Ishikawa (cell line): Measurements from ENCODE around the gene BCAT1.
A peak's percentile ranks its signal among the peaks of the same experiment; 100 is the strongest.

Source experiments
- CEBPB ChIP-seq: IDR thresholded peaks from 2 replicates; pipeline ENCODE4 v1.6.1; 2012
- CREB1 ChIP-seq: IDR thresholded peaks from 2 replicates; pipeline ENCODE4 v1.6.1; 2012; ENCODE audit warnings: low read depth
- EGR1 ChIP-seq: IDR thresholded peaks from 2 replicates; pipeline ENCODE4 v1.6.1; 2012
- EP300 ChIP-seq: IDR thresholded peaks from 2 replicates; pipeline ENCODE4 v1.6.1; 2012; ENCODE audit warnings: borderline replicate concordance
- FOXM1 ChIP-seq: IDR thresholded peaks from 2 replicates; pipeline ENCODE4 v1.6.1; 2012; ENCODE audit warnings: low read depth, borderline replicate concordance
- NFIC ChIP-seq: IDR thresholded peaks from 2 replicates; pipeline ENCODE4 v1.6.1; 2012
- RAD21 ChIP-seq: IDR thresholded peaks from 2 replicates; pipeline ENCODE4 v1.6.1; 2012; ENCODE audit warnings: low read depth
- TAF1 ChIP-seq: IDR thresholded peaks from 2 replicates; pipeline ENCODE4 v1.6.1; 2012; ENCODE audit warnings: low read depth, mild to moderate bottlenecking
- TCF12 ChIP-seq: IDR thresholded peaks from 2 replicates; pipeline ENCODE4 v1.6.1; 2012; ENCODE audit warnings: low read depth
- TEAD4 ChIP-seq: IDR thresholded peaks from 2 replicates; pipeline ENCODE4 v1.6.1; 2012
- USF1 ChIP-seq: IDR thresholded peaks from 2 replicates; pipeline ENCODE4 v1.6.1; 2012
- YY1 ChIP-seq: IDR thresholded peaks from 2 replicates; pipeline ENCODE4 v1.6.1; 2012; ENCODE audit warnings: low read depth
- ZBTB7A ChIP-seq: IDR thresholded peaks from 2 replicates; pipeline ENCODE4 v1.6.1; 2012; ENCODE audit warnings: low read depth
- TF ChIP-seq, protein P1 (sequence below): IDR thresholded peaks from 2 replicates; pipeline ENCODE4 v1.6.1; 2012
- TF ChIP-seq, protein P2 (sequence below): IDR thresholded peaks from 2 replicates; pipeline ENCODE4 v1.6.1; 2012; ENCODE audit warnings: low read depth, mild to moderate bottlenecking

Gene BCAT1

DNA sequence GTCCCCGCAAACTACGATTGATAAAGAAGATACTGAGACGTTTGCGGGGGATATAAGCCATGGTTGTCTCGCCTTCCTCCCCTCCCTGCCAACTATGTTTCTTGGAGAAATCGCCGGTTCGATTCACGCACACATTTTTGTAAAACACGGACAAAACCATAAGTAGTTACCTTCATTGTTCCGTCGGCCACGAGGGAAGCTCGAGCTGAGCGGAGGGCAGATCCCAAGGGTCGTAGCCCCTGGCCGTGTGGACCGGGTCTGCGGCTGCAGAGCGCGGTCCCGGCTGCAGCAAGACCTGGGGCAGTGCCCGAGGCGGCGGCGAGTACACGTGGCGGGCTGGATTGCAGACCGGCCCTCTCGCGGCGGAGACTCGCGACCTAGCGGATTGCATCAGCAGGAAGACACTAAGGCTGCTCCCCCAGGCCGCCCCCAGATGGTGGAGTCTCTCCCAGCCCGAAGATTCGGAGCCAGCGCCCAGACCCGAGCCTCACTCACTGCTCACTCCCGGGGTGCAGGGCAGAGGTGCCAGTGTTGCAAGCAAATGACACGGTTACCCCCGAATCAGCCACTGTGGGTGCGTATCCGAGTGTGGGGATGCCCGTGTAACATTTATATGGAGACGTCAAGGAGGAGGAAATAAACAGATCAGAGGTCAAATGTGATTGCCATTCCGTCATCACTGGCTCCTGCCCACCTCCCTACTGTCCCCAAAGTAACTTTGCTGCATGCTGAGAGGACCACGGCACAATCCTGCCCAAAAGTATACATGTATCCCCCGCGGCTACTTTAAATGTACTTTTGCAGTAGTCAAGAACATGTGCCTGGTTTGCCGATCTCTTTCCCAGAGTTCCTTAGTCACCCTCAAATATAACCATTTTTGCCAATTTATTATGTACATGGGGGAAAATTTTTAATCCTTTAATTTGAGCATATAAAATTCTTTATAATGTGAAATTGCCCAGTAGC lies at the start of gene BCAT1:
BCAT1 (minus strand) TSS at position 345 of the 966 bp plus-strand sequence; CDS start at position 176, 169 bp downstream.
- TF ChIP-seq, protein P1, sequence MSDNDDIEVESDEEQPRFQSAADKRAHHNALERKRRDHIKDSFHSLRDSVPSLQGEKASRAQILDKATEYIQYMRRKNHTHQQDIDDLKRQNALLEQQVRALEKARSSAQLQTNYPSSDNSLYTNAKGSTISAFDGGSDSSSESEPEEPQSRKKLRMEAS = peak; percentile 85
- TF ChIP-seq TCF12 = no peak

GRCh38 chr12:24997970-24998582 lies 49.2 kb upstream of the BCAT1 start:
- TF ChIP-seq, protein P1 = no peak
- TF ChIP-seq TAF1 = no peak
- TF ChIP-seq ZBTB7A = no peak
- TF ChIP-seq EGR1 = no peak
- TF ChIP-seq USF1 = no peak
- TF ChIP-seq RAD21 = no peak
- TF ChIP-seq CEBPB = no peak

- no peak for TF ChIP-seq TCF12
- no peak for TF ChIP-seq EGR1
Observed at GRCh38 chr12:24997496-24997895, 48.6 kb upstream of the BCAT1 start.

- TF ChIP-seq CREB1 (no peak), USF1 (no peak), TEAD4 (no peak), ZBTB7A (no peak), TAF1 (no peak), EGR1 (no peak), FOXM1 (no peak)
- TF ChIP-seq, protein P2, sequence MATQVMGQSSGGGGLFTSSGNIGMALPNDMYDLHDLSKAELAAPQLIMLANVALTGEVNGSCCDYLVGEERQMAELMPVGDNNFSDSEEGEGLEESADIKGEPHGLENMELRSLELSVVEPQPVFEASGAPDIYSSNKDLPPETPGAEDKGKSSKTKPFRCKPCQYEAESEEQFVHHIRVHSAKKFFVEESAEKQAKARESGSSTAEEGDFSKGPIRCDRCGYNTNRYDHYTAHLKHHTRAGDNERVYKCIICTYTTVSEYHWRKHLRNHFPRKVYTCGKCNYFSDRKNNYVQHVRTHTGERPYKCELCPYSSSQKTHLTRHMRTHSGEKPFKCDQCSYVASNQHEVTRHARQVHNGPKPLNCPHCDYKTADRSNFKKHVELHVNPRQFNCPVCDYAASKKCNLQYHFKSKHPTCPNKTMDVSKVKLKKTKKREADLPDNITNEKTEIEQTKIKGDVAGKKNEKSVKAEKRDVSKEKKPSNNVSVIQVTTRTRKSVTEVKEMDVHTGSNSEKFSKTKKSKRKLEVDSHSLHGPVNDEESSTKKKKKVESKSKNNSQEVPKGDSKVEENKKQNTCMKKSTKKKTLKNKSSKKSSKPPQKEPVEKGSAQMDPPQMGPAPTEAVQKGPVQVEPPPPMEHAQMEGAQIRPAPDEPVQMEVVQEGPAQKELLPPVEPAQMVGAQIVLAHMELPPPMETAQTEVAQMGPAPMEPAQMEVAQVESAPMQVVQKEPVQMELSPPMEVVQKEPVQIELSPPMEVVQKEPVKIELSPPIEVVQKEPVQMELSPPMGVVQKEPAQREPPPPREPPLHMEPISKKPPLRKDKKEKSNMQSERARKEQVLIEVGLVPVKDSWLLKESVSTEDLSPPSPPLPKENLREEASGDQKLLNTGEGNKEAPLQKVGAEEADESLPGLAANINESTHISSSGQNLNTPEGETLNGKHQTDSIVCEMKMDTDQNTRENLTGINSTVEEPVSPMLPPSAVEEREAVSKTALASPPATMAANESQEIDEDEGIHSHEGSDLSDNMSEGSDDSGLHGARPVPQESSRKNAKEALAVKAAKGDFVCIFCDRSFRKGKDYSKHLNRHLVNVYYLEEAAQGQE = no peak
- TF ChIP-seq, protein P1 = no peak
Observed at GRCh38 chr12:24996820-24997219, 47.9 kb upstream of the BCAT1 start.

DNA sequence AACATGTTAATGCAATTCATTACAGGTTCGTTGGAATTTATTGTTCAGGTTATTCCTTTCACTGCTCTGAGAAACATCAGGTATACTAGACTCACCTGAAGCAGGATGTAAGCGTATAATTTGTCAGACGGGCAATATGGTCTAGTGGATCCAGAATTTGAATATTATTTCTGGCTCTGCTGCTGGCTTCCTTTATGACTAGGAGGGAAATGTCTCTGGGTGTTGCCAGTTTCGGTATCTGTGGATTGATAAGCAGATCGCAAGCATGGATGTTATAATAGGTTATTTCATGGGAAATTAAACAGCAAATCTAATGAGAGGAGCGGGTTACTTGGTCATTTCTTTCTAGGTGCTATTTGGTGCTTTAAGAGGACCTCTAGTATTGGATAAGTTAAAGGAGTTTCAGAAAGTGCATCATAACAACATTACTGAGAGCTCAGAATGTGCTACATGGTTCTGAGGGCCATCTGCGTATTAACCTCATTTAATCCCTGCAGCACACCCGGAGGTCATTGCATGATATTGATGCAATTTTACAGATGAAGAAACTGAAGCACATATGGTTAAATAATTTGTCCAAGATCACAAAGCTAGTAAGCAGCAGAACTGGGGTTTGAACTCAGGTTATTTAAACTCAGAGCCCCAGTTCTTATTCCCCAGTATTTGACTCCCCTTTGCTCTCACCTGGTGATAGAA lies 47.3 kb upstream of the BCAT1 start:
- TF ChIP-seq ZBTB7A = no peak
- TF ChIP-seq CREB1 = no peak
- TF ChIP-seq NFIC = no peak
- TF ChIP-seq USF1 = no peak
- TF ChIP-seq TAF1 = no peak
- TF ChIP-seq CEBPB = no peak
- TF ChIP-seq EP300 = no peak
- no peak for TF ChIP-seq TCF12
- TF ChIP-seq TEAD4 = no peak
- TF ChIP-seq, protein P1 = no peak
- TF ChIP-seq, protein P2 = no peak
- no peak for TF ChIP-seq YY1
- no peak for TF ChIP-seq FOXM1
- no peak for TF ChIP-seq RAD21
- no peak for TF ChIP-seq EGR1
